SK-N-DZ (cell line): Measurements from ENCODE around the gene OTUD1. TPM values are rescaled to one million over a fixed set of nuclear protein-coding genes. Genes with fewer than 3 reads are reported as not detected.
"Not testable (repeated sequence)": the region's sequence is repeated elsewhere in the genome, so short reads cannot be mapped to it uniquely, and the experiment has no call there.

Experiments
- DNase-seq: peaks from one replicate; pipeline ENCODE4 v3.0.0-alpha.2; 2015; ENCODE audit warnings: low spot score
- polyA plus RNA-seq, 2 experiments: library from polyadenylated mRNA; depleted of rRNA; stranded (reverse); fragments of >200 nt; gene quantifications; 2 replicates each; pipeline ENCODE4 v1.2.3, GENCODE V29; 2014

OTUD1 gene, protein sequence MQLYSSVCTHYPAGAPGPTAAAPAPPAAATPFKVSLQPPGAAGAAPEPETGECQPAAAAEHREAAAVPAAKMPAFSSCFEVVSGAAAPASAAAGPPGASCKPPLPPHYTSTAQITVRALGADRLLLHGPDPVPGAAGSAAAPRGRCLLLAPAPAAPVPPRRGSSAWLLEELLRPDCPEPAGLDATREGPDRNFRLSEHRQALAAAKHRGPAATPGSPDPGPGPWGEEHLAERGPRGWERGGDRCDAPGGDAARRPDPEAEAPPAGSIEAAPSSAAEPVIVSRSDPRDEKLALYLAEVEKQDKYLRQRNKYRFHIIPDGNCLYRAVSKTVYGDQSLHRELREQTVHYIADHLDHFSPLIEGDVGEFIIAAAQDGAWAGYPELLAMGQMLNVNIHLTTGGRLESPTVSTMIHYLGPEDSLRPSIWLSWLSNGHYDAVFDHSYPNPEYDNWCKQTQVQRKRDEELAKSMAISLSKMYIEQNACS
- polyA plus RNA-seq (2014; cell fraction: cytosol; rRNA removed), result 2.5 and 2.6 TPM in 2 replicates
- polyA plus RNA-seq (2014; cell fraction: nucleus; rRNA removed), result 0.81 and 1.5 TPM in 2 replicates

GRCh38 chr10:23438547-23439451 lies at the start of gene OTUD1:
TSS of gene OTUD1 (plus strand) at chr10:23439075. CDS start at chr10:23439458, 383 bp downstream.
- peak; percentile 77 for DNase-seq

DNA sequence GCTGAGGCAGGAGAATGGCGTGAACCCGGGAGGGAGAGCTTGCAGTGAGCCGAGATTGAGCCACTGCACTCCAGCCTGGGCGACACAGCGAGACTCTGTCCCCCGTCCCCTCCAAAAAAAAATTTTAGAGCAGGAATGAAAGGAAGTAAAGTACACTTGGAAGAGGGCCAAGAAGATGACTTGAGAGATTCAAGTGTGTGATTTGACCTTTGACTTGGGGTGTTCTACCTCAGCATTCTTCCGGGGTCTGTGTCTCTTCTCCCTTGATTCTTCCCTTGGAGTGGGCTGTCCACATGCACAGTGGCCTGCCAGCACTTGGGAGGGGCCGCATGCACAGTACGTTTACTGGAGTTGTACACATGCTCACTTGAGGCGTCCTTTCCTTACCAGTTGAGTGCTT lies 48.5 kb upstream of the OTUD1 start:
- DNase-seq, result not testable (repeated sequence)

- no peak for DNase-seq
Observed at GRCh38 chr10:23390809-23391208, 48.1 kb upstream of the OTUD1 start.

DNA sequence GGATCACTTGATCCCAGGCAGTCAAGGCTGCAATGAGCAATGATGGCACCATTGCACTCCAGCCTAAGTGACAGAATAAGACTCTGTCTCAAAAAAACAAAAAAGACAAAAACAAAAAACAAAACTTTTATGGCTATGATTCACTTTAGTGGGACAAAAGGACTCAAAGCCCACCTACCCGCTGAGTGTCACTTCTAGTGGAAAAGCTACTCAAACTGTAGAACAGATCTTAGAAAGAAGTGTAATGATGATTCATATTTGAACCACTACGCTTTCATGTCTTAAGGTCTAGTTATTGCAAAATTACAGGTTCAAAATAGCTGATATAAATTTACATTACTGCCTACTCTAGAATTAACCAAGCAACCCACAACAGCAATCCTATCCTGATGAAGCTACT lies 47.1 kb upstream of the OTUD1 start:
- DNase-seq, result no peak

DNA sequence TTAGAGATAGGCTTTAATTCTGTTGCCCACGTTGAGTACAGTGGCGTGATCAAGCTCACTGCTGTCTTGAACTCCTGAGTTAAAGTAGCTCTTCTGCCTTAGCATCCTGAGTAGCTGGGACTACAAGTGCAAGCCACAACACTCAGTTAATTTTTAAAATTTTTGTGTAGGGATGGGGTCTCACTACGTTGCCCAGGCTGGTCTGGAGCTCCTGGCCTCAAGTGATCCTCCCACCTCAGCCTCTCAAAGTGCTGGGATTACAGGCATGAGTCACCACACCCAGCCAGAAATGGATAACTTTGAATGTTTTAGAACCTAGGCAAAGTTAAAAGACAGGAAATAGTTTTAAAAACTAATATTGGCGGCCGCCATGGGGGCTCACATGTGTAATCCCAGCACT lies 43.9 kb upstream of the OTUD1 start:
- no peak for DNase-seq

- DNase-seq, result no peak
Observed at GRCh38 chr10:23396695-23397094, 42.2 kb upstream of the OTUD1 start.

DNA sequence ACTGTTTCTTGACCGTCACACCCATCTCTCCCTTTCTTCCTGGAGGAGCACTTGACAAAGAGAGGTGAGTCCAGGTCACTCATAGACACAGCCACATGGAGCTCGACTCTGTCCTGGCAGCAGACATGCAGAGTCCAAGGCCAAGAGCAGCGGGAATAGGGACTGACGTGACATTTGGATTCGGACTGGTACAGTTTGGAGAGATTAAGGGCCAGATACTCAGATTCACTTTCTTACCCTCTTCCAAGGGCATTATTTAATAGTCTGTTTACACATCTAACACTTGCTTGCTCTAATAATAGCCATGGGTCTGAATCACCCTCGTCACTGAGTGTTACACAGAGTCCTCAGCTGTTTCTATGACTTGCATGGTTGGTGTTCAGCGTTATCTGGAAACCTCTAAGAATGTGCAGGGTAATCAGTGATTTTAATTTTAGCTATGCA lies 39.2 kb upstream of the OTUD1 start:
- no peak for DNase-seq

DNA sequence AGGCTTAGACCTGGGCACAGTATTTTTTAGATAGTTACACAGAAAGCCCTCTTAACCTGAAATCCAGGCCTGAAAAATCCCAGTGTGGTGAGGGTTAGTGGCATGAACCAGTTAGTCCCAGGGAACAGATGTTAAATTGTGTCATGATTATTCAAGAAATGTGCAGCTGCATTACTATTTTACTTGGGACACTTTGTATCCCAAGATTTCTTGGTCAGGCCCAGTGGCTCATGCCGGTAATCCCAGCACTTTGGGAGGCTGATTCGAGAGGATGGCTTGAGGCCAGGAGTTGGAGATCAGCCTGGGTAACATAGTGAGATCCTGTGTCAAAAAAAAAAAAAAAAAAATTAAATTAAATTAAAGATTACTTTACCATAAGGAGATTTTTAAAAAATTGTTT lies 36.0 kb upstream of the OTUD1 start:
- no peak for DNase-seq

- no peak for DNase-seq
Observed at GRCh38 chr10:23403278-23403677, 35.6 kb upstream of the OTUD1 start.

- no peak for DNase-seq
Observed at GRCh38 chr10:23403719-23404118, 35.2 kb upstream of the OTUD1 start.

DNA sequence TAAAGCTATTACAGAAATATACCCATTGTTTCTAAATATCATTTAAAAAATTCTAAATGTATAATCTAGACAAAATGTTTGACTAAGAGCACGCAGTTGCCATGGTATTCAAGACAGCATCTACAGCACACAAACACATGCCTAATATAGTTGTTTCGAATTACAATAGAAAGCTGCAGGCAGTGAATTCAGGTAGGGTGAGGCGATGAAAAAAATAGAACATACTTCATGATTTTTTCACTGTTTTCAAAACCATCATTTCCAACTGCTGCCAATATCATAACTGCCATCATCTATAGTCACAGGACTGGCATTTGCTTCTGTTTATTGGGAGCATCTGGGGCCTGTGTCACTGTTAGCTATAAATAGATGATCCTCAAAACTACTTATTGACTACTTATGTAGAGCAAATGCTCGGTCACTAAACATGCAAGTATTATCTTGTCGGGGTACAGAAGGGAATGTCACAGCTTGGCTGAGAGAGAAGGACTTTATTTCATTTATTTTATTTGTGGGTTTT lies 34.4 kb upstream of the OTUD1 start:
- no peak for DNase-seq

- no peak for DNase-seq
Observed at GRCh38 chr10:23405540-23405939, 33.3 kb upstream of the OTUD1 start.

- DNase-seq, result no peak
Observed at GRCh38 chr10:23406409-23406808, 32.5 kb upstream of the OTUD1 start.

- peak; percentile 4 for DNase-seq
Observed at GRCh38 chr10:23408330-23408976, 30.4 kb upstream of the OTUD1 start.

- DNase-seq, result no peak
Observed at GRCh38 chr10:23412223-23412622, 26.7 kb upstream of the OTUD1 start.

GRCh38 chr10:23413629-23414089 lies 25.2 kb upstream of the OTUD1 start:
- DNase-seq, result no peak

DNA sequence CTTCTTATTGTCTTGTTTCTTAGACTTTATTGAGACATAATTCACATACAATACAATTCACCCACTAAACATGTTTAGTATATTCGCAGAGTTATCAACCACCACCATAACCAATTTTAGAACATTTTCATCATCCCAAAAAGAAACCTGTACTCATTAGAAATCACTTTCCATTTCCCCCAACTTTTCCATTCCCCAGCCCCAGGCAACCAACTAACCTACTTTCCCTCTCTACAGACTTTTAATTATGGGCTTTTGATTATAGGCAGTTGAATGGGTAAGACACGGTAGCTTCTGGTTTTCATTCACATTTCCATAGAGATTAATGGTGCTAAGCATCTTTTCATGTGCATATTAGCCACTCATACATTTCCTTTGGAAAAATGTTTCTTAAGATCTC lies 24.2 kb upstream of the OTUD1 start:
- no peak for DNase-seq

- DNase-seq, result no peak
Observed at GRCh38 chr10:23417254-23417653, 21.6 kb upstream of the OTUD1 start.

- no peak for DNase-seq
Observed at GRCh38 chr10:23418051-23418681, 20.7 kb upstream of the OTUD1 start.

DNA sequence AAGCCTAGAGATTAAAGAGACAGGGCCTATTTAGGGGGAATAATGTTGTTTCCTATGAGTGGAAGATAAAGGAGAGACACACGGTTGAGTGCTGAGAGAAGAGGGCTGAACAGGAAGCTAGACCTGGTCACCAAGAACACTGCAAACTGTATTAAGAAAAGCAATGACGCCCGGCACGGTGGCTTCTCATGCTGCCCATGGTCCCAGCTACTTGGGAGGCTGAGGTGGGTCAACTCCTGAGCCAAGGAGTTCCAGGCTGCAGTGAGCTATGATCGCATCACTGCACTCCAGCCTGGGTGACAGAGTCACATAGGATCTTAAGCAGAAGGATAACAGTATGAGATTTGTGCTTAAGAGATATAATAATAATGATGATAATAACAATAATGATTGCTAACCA lies 19.7 kb upstream of the OTUD1 start:
- DNase-seq, result no peak
